GM21717 (cell line): Measurements from ENCODE around the gene EPS8L1.
A peak's percentile ranks its signal among the peaks of the same experiment; 100 is the strongest.

Experiments
- ATAC-seq: cut with Tn5 transposase; IDR thresholded peaks from one replicate; pipeline ENCODE4 v1.9.1; 2021; ENCODE audit warnings: mild to moderate bottlenecking, moderate library complexity; ENCODE audit not compliant: unreplicated experiment

Gene EPS8L1

DNA sequence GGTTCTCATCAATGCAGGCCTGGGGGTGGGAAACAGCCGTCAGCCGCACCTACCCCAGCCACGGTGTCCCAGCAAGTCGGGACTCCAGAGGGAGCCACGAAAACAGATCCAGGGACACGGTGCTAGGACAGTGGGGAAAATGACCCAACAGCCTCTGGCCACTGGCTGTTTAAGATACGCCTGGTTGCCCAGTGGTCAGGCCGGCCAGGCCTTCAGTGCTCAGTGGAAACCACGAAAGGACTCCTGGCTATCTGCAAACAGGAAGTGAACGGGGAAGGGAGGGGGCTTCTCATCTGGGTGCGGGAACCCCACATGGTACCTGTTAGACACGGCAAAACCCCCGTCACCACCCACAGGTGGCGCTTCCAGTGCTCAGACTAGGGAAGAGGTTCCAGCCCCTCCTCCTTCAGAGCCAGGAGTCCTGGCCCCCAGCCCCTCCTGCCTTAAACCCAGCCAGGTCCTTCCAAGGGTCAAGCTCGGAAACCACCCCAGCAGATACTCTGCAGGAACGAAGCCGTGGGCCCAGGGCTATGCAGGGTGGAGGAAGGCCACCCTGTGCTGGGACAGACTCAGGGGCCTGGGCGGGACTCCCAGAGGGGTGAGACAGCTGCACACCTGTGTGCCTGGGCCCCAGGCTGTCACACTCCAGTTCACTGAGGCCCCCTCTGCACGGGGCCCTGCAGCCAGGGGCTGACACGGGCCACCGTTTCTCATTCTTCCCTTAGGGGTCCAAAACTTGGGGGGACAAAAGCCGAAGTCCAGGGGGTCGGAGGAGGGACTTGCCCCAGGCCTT lies 37.3 kb downstream of the EPS8L1 start:
- ATAC-seq = no peak

DNA sequence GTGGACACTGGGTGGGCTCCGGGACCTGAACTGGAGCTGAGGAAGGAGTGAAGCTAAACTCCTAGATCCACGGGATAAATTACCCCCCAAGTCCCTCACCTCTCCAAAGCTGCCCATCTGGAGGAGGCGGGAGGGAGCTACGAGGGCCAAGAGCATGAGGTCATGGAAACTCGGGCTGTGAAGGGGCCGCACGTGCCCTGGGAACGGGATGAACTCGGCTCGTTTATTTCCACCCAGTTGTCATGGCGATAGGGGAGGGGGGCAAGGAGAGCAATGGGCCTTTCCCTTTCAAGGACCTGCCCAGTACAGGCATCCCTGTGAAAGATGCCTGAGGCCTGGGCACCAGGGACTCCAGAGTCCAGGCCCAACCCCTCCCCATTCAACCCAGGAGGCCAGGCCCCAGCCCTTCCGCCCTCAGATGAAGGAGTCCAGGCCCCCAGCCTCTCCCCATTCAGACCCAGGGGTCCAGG lies 37.9 kb downstream of the EPS8L1 start:
- no peak for ATAC-seq

DNA sequence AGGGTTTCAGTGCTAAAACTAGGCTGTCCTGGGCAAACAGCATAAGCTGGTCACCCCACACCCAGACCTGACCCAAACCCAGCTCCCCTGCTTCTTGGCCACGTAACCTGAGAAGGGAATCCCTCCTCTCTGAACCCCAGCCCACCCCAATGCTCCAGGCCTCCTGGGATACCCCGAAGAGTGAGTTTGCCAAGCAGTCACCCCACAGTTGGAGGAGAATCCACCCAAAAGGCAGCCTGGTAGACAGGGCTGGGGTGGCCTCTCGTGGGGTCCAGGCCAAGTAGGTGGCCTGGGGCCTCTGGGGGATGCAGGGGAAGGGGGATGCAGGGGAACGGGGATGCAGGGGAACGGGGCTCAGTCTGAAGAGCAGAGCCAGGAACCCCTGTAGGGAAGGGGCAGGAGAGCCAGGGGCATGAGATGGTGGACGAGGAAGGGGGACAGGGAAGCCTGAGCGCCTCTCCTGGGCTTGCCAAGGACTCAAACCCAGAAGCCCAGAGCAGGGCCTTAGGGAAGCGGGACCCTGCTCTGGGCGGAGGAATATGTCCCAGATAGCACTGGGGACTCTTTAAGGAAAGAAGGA lies 39.0 kb downstream of the EPS8L1 start:
- ATAC-seq = no peak

DNA sequence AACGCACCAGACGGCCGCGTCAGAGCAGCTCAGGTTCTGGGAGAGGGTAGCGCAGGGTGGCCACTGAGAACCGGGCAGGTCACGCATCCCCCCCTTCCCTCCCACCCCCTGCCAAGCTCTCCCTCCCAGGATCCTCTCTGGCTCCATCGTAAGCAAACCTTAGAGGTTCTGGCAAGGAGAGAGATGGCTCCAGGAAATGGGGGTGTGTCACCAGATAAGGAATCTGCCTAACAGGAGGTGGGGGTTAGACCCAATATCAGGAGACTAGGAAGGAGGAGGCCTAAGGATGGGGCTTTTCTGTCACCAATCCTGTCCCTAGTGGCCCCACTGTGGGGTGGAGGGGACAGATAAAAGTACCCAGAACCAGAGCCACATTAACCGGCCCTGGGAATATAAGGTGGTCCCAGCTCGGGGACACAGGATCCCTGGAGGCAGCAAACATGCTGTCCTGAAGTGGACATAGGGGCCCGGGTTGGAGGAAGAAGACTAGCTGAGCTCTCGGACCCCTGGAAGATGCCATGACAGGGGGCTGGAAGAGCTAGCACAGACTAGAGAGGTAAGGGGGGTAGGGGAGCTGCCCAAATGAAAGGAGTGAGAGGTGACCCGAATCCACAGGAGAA lies 39.9 kb downstream of the EPS8L1 start:
- no peak for ATAC-seq

DNA sequence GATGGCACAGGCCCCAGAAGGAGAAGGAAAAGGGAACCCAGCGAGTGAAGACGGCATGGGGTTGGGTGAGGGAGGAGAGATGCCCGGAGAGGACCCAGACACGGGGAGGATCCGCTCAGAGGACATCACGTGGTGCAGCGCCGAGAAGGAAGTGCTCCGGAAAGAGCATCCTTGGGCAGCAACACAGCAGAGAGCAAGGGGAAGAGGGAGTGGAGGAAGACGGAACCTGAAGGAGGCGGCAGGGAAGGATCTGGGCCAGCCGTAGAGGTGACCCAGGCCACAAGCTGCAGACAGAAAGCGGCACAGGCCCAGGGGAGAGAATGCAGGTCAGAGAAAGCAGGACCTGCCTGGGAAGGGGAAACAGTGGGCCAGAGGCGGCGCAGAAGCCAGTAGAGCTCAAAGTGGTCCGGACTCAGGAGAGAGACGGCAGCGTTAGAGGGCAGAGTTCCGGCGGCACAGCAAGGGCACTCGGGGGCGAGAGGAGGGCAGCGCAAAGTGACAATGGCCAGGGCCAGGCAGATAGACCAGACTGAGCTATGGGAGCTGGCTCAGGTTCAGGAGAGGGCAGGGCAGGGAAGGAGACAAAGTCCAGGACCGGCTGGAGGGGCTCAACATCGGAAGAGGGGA lies 40.7 kb downstream of the EPS8L1 start:
- no peak for ATAC-seq

DNA sequence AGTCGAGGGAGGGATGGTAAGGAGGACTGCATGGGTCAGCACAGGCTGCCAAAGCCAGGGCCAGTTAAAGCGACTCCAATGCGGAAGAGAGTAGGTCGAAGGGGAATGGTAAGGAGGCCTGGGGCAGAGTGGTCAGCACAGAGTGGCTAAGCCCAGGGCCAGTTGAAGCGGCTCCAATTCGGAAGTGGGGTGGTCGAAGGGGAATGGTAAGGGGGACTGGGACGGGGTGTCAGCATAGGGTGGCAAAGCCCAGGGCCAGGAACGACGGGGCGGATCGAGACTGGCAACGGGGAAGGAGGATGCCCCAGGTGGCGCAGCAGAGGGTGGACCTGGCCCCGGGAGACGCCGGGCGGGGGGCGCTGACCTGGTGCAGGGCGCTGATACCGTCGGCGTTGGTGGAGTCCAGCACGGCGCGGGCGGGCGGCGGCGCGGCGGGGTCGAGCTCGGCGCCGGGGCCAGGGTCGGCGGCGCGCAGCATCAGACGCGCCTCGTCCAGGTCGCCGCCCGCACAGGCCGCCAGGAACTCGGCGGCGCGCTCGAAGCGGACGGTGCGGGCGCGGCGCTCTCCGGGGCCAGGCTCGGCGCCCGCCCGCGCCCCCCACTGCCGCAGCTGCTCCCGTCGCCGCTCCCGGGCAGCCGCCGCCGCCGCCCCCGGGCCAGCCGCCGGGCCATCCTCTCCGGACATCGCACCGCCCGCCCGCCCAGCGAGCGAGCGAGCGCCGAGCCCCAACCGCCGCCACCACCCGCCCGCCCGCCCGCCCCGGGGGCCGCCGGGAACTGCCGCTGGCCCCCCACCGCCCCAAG lies 41.4 kb downstream of the EPS8L1 start, which contains the start of gene PPP1R12C:
TSS of gene PPP1R12C (minus strand) at position 779 of the 804 bp plus-strand sequence. CDS start at position 685, 94 bp downstream.
- peak; percentile 2 for ATAC-seq

DNA sequence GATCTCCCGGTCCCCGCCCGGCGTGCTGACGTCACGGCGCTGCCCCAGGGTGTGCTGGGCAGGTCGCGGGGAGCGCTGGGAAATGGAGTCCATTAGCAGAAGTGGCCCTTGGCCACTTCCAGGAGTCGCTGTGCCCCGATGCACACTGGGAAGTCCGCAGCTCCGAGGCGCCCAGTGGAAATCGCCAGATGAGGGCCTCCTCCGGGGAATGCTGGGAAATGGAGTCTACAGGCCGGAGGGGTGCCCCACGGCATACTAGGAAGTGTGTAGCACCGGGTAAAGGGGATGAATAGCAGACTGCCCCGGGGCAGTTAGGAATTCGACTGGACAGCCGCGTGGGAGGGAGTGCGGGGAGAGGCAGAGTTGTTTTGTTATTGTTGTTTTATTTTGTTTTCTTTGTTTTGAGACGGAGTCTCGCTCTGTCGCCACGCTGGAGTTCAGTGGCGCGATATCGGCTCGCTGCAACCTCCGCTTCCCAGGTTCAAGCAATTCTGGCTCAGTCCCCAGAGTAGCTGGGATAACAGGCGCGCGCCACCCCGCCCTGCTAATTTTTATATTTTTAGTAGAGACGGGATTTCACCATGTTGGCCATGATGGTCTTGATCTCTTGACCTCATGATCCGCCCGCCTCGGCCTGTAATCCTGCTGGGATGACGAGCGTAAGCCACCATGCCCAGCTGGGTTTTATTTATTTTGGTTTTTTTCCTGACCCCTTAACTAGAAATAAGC lies 42.2 kb downstream of the EPS8L1 start:
- peak; percentile 76 for ATAC-seq

DNA sequence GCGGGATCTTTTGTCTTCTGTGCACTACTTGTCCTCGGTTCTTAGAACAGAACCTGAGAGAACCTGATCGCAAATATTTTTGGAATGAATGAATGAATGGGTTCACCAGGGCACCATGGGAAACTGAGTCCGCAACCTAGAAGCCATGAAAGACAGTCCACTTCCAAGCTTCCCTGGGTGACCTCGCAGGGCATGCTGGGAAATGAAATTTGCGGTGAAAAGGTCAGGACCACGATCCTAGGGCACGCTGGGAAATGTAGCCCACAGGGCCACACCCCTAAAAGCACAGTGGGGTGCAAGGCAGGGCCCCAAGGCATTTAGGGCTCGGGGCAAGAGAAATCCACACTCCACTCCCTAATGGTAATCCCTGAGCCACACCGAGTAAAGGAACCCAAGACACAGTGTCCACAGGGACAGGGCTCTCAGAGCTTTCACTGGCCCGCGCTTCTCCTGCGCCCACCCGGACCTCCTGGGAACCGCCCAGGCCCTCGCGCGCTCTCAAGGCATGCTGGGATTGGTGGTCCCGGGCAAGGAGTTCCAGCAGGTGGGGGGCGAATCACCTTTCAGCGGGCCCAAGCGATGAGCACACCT lies 42.8 kb downstream of the EPS8L1 start:
- no peak for ATAC-seq

DNA sequence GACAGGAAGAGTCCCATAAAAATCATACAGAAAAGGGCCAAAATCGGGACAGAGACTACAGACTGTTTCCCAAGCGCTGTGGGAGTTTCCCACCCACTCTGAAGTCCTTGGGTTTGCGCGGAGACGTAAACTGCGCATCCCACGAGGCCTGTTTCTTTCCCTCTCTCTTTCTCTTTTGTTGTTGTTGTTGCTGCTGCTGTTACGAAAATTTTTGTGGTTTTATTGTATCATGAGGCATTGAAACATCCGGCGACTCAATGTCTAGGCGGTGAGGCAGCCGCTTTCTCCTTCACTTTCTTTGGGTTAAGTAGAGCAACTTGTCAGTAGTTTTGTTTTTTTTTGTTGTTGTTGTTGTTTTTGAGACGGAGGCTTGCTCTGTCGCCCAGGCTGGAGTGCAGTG lies 43.4 kb downstream of the EPS8L1 start:
- no peak for ATAC-seq

DNA sequence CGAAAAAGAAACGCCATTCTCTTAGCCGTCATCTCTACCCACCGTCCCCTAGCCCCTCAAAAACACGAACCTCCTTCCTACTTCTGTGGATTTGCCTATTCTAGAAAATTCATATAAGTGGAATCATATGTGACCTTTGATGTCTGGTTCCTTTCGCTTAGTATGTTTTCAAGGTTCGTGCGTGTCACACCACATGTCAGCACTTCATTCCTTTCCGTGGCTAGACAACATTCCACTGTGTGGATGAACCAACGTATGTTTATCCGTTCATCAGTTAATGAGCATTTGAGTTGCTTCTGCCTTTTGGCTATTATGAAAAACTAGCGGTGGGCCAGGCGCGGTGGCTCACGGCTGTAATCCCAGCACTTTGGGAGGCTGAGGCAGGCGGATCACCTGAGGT lies 55.8 kb downstream of the EPS8L1 start:
- no peak for ATAC-seq

DNA sequence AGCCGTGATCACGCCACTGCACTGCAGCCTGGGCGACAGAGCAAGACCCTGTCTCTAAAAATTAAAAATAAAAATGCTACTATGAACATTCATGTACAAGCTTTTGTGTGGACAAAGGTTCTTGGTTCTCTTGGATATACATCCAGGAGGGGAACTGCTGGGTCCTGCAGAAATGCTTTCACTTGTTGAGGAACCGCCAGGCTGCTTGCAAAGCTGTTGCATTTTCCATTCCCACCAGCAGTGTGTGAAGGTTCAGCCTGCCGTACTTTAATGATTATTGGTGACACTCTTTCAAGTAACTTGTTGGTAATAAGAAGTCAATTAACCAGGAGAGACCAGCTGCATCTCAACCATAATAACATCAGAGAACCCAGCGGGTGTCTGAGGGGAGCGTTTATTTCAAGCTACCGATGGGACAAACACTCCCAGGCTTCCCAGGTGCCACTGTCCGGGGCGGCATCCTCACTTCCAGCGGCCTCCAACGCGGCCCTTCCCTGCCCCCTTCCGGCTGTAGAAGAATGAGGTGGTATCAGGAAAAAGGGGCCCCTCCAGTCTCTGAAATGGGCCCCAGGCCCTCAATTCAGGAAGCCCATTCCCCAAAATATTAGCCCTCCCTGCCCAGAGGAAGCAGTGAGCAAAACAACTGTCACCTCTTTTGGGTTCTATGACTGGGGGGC lies 56.9 kb downstream of the EPS8L1 start:
- ATAC-seq = no peak

DNA sequence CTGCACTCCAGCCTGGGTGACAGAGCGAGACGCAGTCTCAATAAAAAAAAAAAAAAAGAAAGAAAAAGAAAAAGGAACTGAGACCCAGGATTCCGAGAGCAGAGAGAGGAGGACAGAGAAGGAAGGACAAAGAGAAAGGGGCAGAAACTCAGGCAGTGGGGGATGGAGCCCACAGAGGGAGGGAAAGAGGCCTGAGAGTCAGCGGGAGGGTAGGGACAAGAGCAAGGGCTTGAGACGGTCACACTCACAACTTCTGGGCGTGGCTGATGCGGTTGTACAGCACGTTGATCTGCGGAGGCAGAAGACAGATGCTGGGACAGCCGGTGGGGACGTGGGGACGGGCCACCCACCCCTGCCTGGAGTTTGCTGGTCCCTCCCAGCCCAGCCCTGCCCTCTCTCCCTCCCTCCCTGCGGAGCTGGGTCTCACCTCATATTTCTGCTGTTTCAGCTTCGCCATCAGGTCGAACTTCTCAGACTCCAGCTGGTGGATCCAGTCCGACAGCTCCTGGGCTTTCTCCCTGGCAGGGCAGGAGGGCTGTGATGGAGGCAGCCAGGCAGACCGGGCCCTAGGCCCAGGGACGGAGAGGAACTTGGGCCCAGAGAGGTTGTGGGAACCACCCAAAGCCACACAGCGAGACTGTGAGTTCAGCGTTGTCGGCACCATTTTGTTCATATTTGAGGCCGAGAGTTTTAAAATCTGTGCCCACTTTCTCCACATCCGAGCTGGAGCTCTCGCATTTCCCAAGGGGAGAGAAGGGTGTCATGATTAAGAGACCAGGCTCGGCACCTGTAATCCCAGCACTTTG lies 58.2 kb downstream of the EPS8L1 start:
- no peak for ATAC-seq

DNA sequence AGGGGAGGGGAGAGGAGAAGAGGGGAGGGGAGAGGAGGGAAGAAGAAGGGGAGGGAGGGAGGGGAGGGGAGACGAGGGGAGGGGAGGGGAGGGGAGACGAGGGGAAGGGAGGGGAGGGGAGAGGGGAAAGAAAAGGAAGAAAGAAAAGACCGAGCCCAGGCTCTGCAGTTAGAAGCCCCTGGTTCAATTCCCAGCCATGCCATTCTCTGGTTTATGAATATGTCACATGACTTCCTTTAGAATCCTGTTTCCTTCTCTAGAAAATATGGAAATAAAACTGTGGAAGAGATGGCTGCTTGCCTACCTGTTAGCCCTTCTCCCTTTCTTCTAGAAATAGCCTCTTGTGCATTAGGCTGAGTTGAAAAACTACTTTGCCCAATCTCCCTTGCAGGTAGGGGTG lies 59.1 kb downstream of the EPS8L1 start:
- ATAC-seq = no peak

DNA sequence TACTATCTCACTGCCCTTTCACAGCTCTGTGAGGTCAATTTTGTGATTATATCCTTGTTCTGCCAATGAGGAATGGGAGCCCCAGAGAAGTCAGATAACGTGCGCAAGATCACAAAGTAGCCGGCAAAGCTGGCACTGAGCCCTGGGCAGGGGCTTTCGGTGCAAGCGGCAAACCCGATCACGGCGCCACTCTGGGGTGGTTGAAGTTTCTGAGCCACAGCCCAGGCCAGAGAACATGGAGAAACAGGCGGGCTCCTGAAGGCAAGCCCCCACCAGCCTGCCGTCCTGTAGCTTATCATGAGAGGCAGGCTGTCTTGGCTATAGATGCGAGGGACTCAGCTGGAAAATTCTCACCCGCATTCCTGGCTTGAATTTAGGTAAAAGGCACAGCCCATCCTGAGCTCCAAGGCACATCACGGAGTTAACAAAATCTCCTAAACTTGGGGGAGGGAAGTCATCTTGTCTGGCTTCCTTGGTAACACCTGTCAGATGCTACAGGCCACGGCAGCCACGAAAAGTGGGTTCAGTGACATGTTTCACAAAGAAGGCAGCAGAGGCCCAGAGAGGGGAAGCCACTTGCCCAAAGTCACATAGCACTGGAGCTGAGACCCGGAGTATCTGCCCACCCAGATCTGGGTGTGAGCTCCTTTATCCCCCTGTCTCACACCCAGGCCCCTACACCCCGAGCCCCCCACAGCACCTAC lies 60.9 kb downstream of the EPS8L1 start:
- no peak for ATAC-seq
